ENCODE data around the gene GPN1. TPM values are rescaled to one million over a fixed set of nuclear protein-coding genes. Genes with fewer than 3 reads are reported as not detected.

GPN1 gene
- total RNA-seq (2022; extraction: Qiagen RNA extraction; ENCODE audit: low read depth) = 54.6 to 60.9 TPM (median 57.7 TPM) in 5 replicates

GRCh38 chr2:27628767-27629709, at the start of gene GPN1, which contains the start of gene CCDC121:
Gene GPN1, plus strand, starts transcription at chr2:27629050. Its CDS starts 9 bp downstream, at chr2:27629059.
Gene CCDC121, minus strand, starts transcription at chr2:27629012. Its CDS starts 1,213 bp downstream, at chr2:27627799.

GRCh38 chr2:27582695-27583389, 46.0 kb upstream of the GPN1 start, which contains the start of gene ZNF512:
Gene ZNF512, plus strand, starts transcription at chr2:27583042. Its CDS starts 71 bp downstream, at chr2:27583113.

GRCh38 chr2:27663285-27664153, 34.7 kb downstream of the GPN1 start, which contains the start of the genes SLC4A1AP and SUPT7L:
Gene SLC4A1AP, plus strand, starts transcription at chr2:27663889. Its CDS starts 26 bp downstream, at chr2:27663915.
Gene SUPT7L, minus strand, starts transcription at chr2:27663614. Its CDS starts 1,422 bp downstream, at chr2:27662192.

Other genes starting within 250 kb of the GPN1 start
- 8.9 to 15.6 TPM (median 14.8 TPM) in 5 replicates for gene ZNF513, start 248.3 kb upstream of the GPN1 start, total RNA-seq (2022; extraction: Qiagen RNA extraction; ENCODE audit: low read depth)
- 165 to 183 TPM (median 172 TPM) in 5 replicates for gene PPM1G, start 219.5 kb upstream of the GPN1 start, total RNA-seq (2022; extraction: Qiagen RNA extraction; ENCODE audit: low read depth)
- gene NRBP1, start 200.4 kb upstream of the GPN1 start, total RNA-seq (2022; extraction: Qiagen RNA extraction; ENCODE audit: low read depth) = 130 to 142 TPM (median 141 TPM) in 5 replicates
- 0.37 to 1.5 TPM (median 0.70 TPM) in 5 replicates for gene KRTCAP3, start 186.7 kb upstream of the GPN1 start, total RNA-seq (2022; extraction: Qiagen RNA extraction; ENCODE audit: low read depth)
- gene IFT172, start 139.3 kb upstream of the GPN1 start, total RNA-seq (2022; extraction: Qiagen RNA extraction; ENCODE audit: low read depth) = 9.8 to 12.3 TPM (median 10.6 TPM) in 5 replicates
- gene FNDC4, start 133.8 kb upstream of the GPN1 start, total RNA-seq (2022; extraction: Qiagen RNA extraction; ENCODE audit: low read depth) = 3.3 to 4.6 TPM (median 4.0 TPM) in 5 replicates
- 0.15 to 0.91 TPM (median 0.33 TPM) in 5 replicates for gene GCKR, start 132.2 kb upstream of the GPN1 start, total RNA-seq (2022; extraction: Qiagen RNA extraction; ENCODE audit: low read depth)
- gene ZNF512, start 46.0 kb upstream of the GPN1 start, total RNA-seq (2022; extraction: Qiagen RNA extraction; ENCODE audit: low read depth) = 13.6 to 18.2 TPM (median 16.8 TPM) in 5 replicates
- 3.1 to 3.7 TPM (median 3.5 TPM) in 5 replicates for gene CCDC121, start within 50 bp of the GPN1 start, total RNA-seq (2022; extraction: Qiagen RNA extraction; ENCODE audit: low read depth)
- 27.2 to 35.0 TPM (median 33.3 TPM) in 5 replicates for gene SUPT7L, start 34.6 kb downstream of the GPN1 start, total RNA-seq (2022; extraction: Qiagen RNA extraction; ENCODE audit: low read depth)
- 28.9 to 38.0 TPM (median 32.9 TPM) in 5 replicates for gene SLC4A1AP, start 34.8 kb downstream of the GPN1 start, total RNA-seq (2022; extraction: Qiagen RNA extraction; ENCODE audit: low read depth)
- 292 to 519 TPM (median 317 TPM) in 5 replicates for gene MRPL33, start 142.7 kb downstream of the GPN1 start, total RNA-seq (2022; extraction: Qiagen RNA extraction; ENCODE audit: low read depth)